Measurements from ENCODE around the gene HBM. TPM values are rescaled to one million over a fixed set of nuclear protein-coding genes. Genes with fewer than 3 reads are reported as not detected.
"Not testable (repeated sequence)": the region's sequence is repeated elsewhere in the genome, so short reads cannot be mapped to it uniquely, and the experiment has no call there.

Gene HBM
- total RNA-seq, 1 donor from 2014 or later: 151 TPM

GRCh38 chr16:166375-167121 lies 770 bp downstream of the HBM start:
- Histone ChIP-seq H3K4me3 (ENCODE audit: low read length in 3 of 3) (no peak overlapping the region), H3K27me3 (ENCODE audit: control insufficient read depth in 3 of 3, insufficient read depth in 3 of 3, low read length in 3 of 3) (peaks cover 51 to 60% (median 59%) of the 10 kb centered on the region in 3 donors)

DNA sequence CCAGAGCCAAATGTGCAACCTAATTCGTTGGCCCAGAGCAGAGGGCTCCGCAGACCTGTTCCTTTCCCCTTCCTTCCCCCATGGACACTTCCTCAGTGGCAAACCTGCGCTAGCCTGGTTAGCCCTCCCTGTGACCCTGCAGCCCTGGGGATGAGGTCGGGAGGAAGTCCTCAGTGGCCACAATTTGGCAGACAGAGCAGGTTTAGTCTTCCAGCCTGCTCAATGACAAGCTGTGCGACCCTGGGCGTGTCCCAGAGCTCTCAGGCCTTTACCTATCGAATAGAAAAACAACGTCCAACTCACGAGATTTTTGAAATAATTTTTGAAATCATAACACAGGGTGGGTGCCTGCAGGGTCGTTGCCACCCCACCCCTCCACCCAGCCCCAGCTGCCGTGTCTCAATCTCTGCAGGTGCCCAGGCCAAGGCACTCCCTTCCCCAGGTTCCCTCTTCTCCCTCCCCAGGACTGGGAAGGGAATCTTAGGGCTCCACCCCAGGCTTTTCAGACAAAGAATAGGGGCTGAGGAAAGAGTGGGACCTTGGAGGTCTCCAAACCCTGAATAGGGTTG lies 1.4 kb downstream of the HBM start:
- Histone ChIP-seq H3K4me3 (ENCODE audit: low read length in 3 of 3) (no peak overlapping the region), H3K9ac (ENCODE audit: low read depth in 1 of 3, low read length in 3 of 3) (no peak overlapping the region), H3K4me1 (ENCODE audit: control insufficient read depth in 3 of 3, insufficient read depth in 3 of 3, low read length in 3 of 3) (peaks cover 16 to 23% (median 21%) of the 10 kb centered on the region in 3 donors), H3K27me3 (ENCODE audit: control insufficient read depth in 3 of 3, insufficient read depth in 3 of 3, low read length in 3 of 3) (peaks cover 55 to 63% (median 61%) of the 10 kb centered on the region in 3 donors), H3K9me3 (ENCODE audit: control insufficient read depth in 3 of 3, low read length in 3 of 3) (no peaks in the 10 kb centered on the region), H3K27ac (ENCODE audit: low read depth, low read length) (no peak overlapping the region), H3K36me3 (ENCODE audit: control insufficient read depth in 3 of 3, insufficient read depth in 3 of 3, low read length in 3 of 3) (no peaks in the 10 kb centered on the region)

More at GRCh38 chr16:166375-167121, 770 bp downstream of the HBM start:
- Histone ChIP-seq H3K9ac (ENCODE audit: low read depth in 1 of 3, low read length in 3 of 3) (no peak overlapping the region), H3K4me1 (ENCODE audit: control insufficient read depth in 3 of 3, insufficient read depth in 3 of 3, low read length in 3 of 3) (peaks cover 16 to 23% (median 21%) of the 10 kb centered on the region in 3 donors), H3K9me3 (ENCODE audit: control insufficient read depth in 3 of 3, low read length in 3 of 3) (no peaks in the 10 kb centered on the region), H3K36me3 (ENCODE audit: control insufficient read depth in 3 of 3, insufficient read depth in 3 of 3, low read length in 3 of 3) (no peaks in the 10 kb centered on the region), H3K27ac (ENCODE audit: low read depth, low read length) (no peak overlapping the region)

DNA sequence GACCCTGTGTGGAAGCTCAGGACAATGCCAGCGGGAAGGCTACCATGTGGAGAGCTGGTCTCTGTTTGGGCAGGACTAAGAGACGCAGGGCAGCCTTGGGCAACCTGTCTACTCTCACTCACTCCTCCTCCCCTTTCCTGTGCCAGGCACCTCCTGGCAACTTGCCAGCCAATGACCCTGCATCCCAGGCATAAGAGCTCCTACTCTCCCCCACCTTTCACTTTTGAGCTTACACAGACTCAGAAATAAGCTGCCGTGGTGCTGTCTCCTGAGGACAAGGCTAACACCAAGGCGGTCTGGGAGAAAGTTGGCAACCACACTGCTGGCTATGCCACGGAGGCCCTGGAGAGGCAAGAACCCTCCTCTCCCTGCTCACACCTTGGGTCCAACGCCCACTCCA lies 2.6 kb downstream of the HBM start:
- Histone ChIP-seq H3K9me3 (ENCODE audit: control insufficient read depth in 3 of 3, low read length in 3 of 3) (no peaks in the 10 kb centered on the region), H3K9ac (ENCODE audit: low read depth in 1 of 3, low read length in 3 of 3) (no peak overlapping the region), H3K27ac (ENCODE audit: low read depth, low read length) (no peak overlapping the region), H3K4me1 (ENCODE audit: control insufficient read depth in 3 of 3, insufficient read depth in 3 of 3, low read length in 3 of 3) (peaks cover 16 to 23% (median 21%) of the 10 kb centered on the region in 3 donors), H3K36me3 (ENCODE audit: control insufficient read depth in 3 of 3, insufficient read depth in 3 of 3, low read length in 3 of 3) (no peaks in the 10 kb centered on the region), H3K27me3 (ENCODE audit: control insufficient read depth in 3 of 3, insufficient read depth in 3 of 3, low read length in 3 of 3) (peaks cover 55 to 66% (median 61%) of the 10 kb centered on the region in 3 donors), H3K4me3 (ENCODE audit: low read length in 3 of 3) (no peak overlapping the region)

DNA sequence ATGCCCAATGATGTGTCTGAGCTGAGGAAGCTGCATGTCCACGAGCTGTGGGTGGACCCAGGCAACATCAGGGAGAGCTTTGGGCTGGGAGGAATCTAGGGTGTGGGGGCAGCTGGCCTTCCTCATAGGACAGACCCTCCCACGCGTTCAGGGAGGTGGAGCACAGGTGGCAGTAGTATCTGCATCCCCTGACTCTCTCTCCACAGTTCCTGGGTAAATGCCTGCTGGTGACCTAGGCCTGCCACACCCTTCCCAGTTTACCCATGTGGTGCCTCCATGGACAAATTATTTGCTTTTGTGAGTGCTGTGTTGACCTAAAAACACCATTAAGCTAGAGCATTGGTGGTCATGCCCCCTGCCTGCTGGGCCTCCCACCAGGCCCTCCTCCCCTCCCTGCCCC lies 3.2 kb downstream of the HBM start:
- Histone ChIP-seq H3K4me3 (ENCODE audit: low read length in 3 of 3) (no peak overlapping the region), H3K9ac (ENCODE audit: low read depth in 1 of 3, low read length in 3 of 3) (no peak overlapping the region), H3K27ac (ENCODE audit: low read depth, low read length) (no peak overlapping the region), H3K9me3 (ENCODE audit: control insufficient read depth in 3 of 3, low read length in 3 of 3) (no peaks in the 10 kb centered on the region), H3K4me1 (ENCODE audit: control insufficient read depth in 3 of 3, insufficient read depth in 3 of 3, low read length in 3 of 3) (peaks cover 16 to 23% (median 21%) of the 10 kb centered on the region in 3 donors), H3K36me3 (ENCODE audit: control insufficient read depth in 3 of 3, insufficient read depth in 3 of 3, low read length in 3 of 3) (no peaks in the 10 kb centered on the region), H3K27me3 (ENCODE audit: control insufficient read depth in 3 of 3, insufficient read depth in 3 of 3, low read length in 3 of 3) (peaks cover 55 to 68% (median 61%) of the 10 kb centered on the region in 3 donors)

- H3K9ac ChIP-seq (ENCODE audit: low read depth in 1 of 3, low read length in 3 of 3); H3K4me3 ChIP-seq (ENCODE audit: low read length in 3 of 3); H3K27ac ChIP-seq (ENCODE audit: low read depth, low read length); H3K36me3 ChIP-seq (ENCODE audit: control insufficient read depth in 3 of 3, insufficient read depth in 3 of 3, low read length in 3 of 3); H3K9me3 ChIP-seq (ENCODE audit: control insufficient read depth in 3 of 3, low read length in 3 of 3): not testable (repeated sequence)
- peaks cover 61 to 74% (median 61%) of the 10 kb centered on the region in 3 donors for H3K27me3 ChIP-seq (ENCODE audit: control insufficient read depth in 3 of 3, insufficient read depth in 3 of 3, low read length in 3 of 3)
- peaks cover 14 to 21% (median 20%) of the 10 kb centered on the region in 3 donors for H3K4me1 ChIP-seq (ENCODE audit: control insufficient read depth in 3 of 3, insufficient read depth in 3 of 3, low read length in 3 of 3)
Measured at GRCh38 chr16:170088-170507, 4.3 kb downstream of the HBM start.

DNA sequence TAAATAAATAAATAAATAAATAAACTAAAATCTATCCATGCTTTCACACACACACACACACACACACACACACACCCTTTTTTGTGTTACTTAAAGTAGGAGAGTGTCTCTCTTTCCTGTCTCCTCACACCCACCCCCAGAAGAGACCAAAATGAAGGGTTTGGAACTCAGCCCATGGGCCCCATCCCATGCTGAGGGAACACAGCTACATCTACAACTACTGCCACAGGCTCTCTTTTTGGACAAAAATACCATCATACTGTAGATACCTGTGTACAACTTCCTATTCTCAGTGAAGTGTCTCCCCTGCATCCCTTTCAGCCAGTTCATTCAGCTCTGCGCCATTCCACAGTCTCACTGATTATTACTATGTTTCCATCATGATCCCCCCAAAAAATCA lies 5.0 kb downstream of the HBM start:
- peaks cover 59 to 74% (median 60%) of the 10 kb centered on the region in 3 donors for H3K27me3 ChIP-seq (ENCODE audit: control insufficient read depth in 3 of 3, insufficient read depth in 3 of 3, low read length in 3 of 3)
- no peaks in the 10 kb centered on the region for H3K36me3 ChIP-seq (ENCODE audit: control insufficient read depth in 3 of 3, insufficient read depth in 3 of 3, low read length in 3 of 3)
- no peak overlapping the region for H3K4me3 ChIP-seq (ENCODE audit: low read length in 3 of 3)
- no peak overlapping the region for H3K9ac ChIP-seq (ENCODE audit: low read depth in 1 of 3, low read length in 3 of 3)
- peaks cover 9 to 14% (median 14%) of the 10 kb centered on the region in 3 donors for H3K4me1 ChIP-seq (ENCODE audit: control insufficient read depth in 3 of 3, insufficient read depth in 3 of 3, low read length in 3 of 3)
- no peaks in the 10 kb centered on the region for H3K9me3 ChIP-seq (ENCODE audit: control insufficient read depth in 3 of 3, low read length in 3 of 3)
- no peak overlapping the region for H3K27ac ChIP-seq (ENCODE audit: low read depth, low read length)

DNA sequence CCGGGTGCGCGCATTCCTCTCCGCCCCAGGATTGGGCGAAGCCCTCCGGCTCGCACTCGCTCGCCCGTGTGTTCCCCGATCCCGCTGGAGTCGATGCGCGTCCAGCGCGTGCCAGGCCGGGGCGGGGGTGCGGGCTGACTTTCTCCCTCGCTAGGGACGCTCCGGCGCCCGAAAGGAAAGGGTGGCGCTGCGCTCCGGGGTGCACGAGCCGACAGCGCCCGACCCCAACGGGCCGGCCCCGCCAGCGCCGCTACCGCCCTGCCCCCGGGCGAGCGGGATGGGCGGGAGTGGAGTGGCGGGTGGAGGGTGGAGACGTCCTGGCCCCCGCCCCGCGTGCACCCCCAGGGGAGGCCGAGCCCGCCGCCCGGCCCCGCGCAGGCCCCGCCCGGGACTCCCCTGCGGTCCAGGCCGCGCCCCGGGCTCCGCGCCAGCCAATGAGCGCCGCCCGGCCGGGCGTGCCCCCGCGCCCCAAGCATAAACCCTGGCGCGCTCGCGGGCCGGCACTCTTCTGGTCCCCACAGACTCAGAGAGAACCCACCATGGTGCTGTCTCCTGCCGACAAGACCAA lies 6.7 kb downstream of the HBM start, which contains the start of gene HBA2:
HBA2 (plus strand) TSS at position 503 of the 568 bp plus-strand sequence; CDS start at position 540, 37 bp downstream.
- peaks cover 45 to 62% (median 49%) of the 10 kb centered on the region in 3 donors for H3K27me3 ChIP-seq (ENCODE audit: control insufficient read depth in 3 of 3, insufficient read depth in 3 of 3, low read length in 3 of 3)
- H3K9me3 ChIP-seq (ENCODE audit: control insufficient read depth in 3 of 3, low read length in 3 of 3); H3K9ac ChIP-seq (ENCODE audit: low read depth in 1 of 3, low read length in 3 of 3): not testable (repeated sequence)

DNA sequence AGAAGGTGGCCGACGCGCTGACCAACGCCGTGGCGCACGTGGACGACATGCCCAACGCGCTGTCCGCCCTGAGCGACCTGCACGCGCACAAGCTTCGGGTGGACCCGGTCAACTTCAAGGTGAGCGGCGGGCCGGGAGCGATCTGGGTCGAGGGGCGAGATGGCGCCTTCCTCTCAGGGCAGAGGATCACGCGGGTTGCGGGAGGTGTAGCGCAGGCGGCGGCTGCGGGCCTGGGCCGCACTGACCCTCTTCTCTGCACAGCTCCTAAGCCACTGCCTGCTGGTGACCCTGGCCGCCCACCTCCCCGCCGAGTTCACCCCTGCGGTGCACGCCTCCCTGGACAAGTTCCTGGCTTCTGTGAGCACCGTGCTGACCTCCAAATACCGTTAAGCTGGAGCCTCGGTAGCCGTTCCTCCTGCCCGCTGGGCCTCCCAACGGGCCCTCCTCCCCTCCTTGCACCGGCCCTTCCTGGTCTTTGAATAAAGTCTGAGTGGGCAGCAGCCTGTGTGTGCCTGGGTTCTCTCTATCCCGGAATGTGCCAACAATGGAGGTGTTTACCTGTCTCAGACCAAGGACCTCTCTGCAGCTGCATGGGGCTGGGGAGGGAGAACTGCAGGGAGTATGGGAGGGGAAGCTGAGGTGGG lies 7.6 kb downstream of the HBM start:
- not testable (repeated sequence) for H3K9me3 ChIP-seq (ENCODE audit: control insufficient read depth in 3 of 3, low read length in 3 of 3); H3K4me3 ChIP-seq (ENCODE audit: low read length in 3 of 3); H3K36me3 ChIP-seq (ENCODE audit: control insufficient read depth in 3 of 3, insufficient read depth in 3 of 3, low read length in 3 of 3); H3K4me1 ChIP-seq (ENCODE audit: control insufficient read depth in 3 of 3, insufficient read depth in 3 of 3, low read length in 3 of 3); H3K27ac ChIP-seq (ENCODE audit: low read depth, low read length); H3K9ac ChIP-seq (ENCODE audit: low read depth in 1 of 3, low read length in 3 of 3)
- peaks cover 45 to 62% (median 49%) of the 10 kb centered on the region in 3 donors for H3K27me3 ChIP-seq (ENCODE audit: control insufficient read depth in 3 of 3, insufficient read depth in 3 of 3, low read length in 3 of 3)

More for the DNA sequence above, 6.7 kb downstream of the HBM start, which contains the start of gene HBA2:
- H3K27ac ChIP-seq (ENCODE audit: low read depth, low read length); H3K4me1 ChIP-seq (ENCODE audit: control insufficient read depth in 3 of 3, insufficient read depth in 3 of 3, low read length in 3 of 3); H3K36me3 ChIP-seq (ENCODE audit: control insufficient read depth in 3 of 3, insufficient read depth in 3 of 3, low read length in 3 of 3); H3K4me3 ChIP-seq (ENCODE audit: low read length in 3 of 3): not testable (repeated sequence)

DNA sequence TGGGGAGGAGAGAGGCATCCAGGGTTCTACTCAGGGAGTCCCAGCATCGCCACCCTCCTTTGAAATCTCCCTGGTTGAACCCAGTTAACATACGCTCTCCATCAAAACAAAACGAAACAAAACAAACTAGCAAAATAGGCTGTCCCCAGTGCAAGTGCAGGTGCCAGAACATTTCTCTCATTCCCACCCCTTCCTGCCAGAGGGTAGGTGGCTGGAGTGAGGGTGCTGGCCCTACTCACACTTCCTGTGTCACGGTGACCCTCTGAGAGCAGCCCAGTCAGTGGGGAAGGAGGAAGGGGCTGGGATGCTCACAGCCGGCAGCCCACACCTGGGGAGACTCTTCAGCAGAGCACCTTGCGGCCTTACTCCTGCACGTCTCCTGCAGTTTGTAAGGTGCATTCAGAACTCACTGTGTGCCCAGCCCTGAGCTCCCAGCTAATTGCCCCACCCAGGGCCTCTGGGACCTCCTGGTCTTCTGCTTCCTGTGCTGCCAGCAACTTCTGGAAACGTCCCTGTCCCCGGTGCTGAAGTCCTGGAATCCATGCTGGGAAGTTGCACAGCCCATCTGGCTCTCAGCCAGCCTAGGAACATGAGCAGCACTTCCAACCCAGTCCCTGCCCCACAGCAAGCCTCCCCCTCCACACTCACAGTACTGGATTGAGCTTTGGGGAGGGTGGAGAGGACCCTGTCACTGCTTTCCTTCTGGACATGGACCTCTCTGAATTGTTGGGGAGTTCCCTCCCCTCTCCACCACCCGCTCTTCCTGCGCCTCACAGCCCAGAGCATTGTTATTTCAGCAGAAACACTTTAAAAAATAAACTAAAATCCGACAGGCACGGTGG lies 8.4 kb downstream of the HBM start:
- H3K27me3 ChIP-seq (ENCODE audit: control insufficient read depth in 3 of 3, insufficient read depth in 3 of 3, low read length in 3 of 3): peaks cover 44 to 60% (median 47%) of the 10 kb centered on the region in 3 donors
- H3K9ac ChIP-seq (ENCODE audit: low read depth in 1 of 3, low read length in 3 of 3); H3K4me1 ChIP-seq (ENCODE audit: control insufficient read depth in 3 of 3, insufficient read depth in 3 of 3, low read length in 3 of 3); H3K27ac ChIP-seq (ENCODE audit: low read depth, low read length); H3K4me3 ChIP-seq (ENCODE audit: low read length in 3 of 3); H3K9me3 ChIP-seq (ENCODE audit: control insufficient read depth in 3 of 3, low read length in 3 of 3); H3K36me3 ChIP-seq (ENCODE audit: control insufficient read depth in 3 of 3, insufficient read depth in 3 of 3, low read length in 3 of 3): not testable (repeated sequence)

Measured in skeletal muscle tissue (tissue), 4 donors.